ENCODE measurements around the gene ANKS1B. TPM values are rescaled to one million over a fixed set of nuclear protein-coding genes. Genes with fewer than 3 reads are reported as not detected.

The ANKS1B gene
- total and polyA plus RNA-seq, 10 of the 15 experiments (the other 5 are each of a cell fraction or from before 2014, with no cell fraction given), result 0.16 to 1.3 (median 0.82) TPM; not detected in 7

DNA sequence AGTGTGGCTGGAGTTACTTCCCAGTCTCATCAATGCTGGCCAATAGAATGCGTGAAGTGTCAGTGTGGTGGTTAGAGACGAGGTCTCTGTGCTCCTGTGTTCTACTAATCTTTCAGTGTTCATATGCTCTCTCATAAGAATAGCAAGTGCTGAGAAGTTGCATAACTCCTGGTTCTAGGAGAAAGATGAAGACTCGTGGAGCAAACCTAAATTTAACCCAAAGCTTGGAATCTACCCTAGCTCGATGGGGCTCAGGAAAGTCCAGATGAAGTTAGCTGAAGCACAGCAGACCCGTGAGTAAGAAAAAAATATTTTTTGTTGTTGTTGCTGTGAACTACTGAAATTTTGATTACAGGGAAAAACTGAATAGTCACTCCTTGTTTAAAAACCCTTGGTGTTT is 927.1 kb downstream of the ANKS1B start:
- H4K20me1 ChIP-seq (ENCODE audit: control insufficient read depth, insufficient read depth), result no peaks in the 10 kb centered on the region
- H3K9ac ChIP-seq (ENCODE audit: control insufficient read depth, insufficient read depth, low read length), result no peak overlapping the region
- FAIRE-seq (no peak), ATAC-seq (no peak), DNase-seq (ENCODE audit: low read depth, low spot score) (no peak)
- 27% methylated on average over 5 of the region's 5 CpGs for WGBS (ENCODE audit: insufficient coverage, insufficient replicate concordance, low lambda C conversion rate, missing lambda C conversion rate)
- CTCF ChIA-PET, result interaction anchor here (1.3 to 5.4 kb wide), 2 partner anchors 13 to 562 kb away, joined by 3 to 35 read pairs; no protein-coding TSS in a partner anchor
- H3K79me2 ChIP-seq (ENCODE audit: control insufficient read depth, insufficient read depth, low read length), result no peaks in the 10 kb centered on the region
- no peaks in the 10 kb centered on the region for H3K36me3 ChIP-seq (ENCODE audit: control insufficient read depth in 2 of 2, insufficient read depth in 2 of 2, low read length in 1 of 2)
- no peak overlapping the region for H3K27ac ChIP-seq (ENCODE audit: control insufficient read depth, insufficient read depth)
- H3K4me2 ChIP-seq (ENCODE audit: control insufficient read depth, insufficient read depth), result no peak overlapping the region
- H3K9me3 ChIP-seq (replicated peaks; ENCODE audit: control insufficient read depth, insufficient read depth, low read length), result no peaks in the 10 kb centered on the region
- in situ Hi-C loops (cut with MboI), result no loop called here
- no TSS peak for BruUV-seq (replicated peaks)
- no peaks in the 10 kb centered on the region for H3K27me3 ChIP-seq (replicated peaks in 1 of 2; ENCODE audit: control insufficient read depth in 2 of 2, insufficient read depth in 2 of 2, low read length in 1 of 2)
- RAD21 ChIA-PET (ENCODE audit: unreplicated experiment), result no interaction called here
- H3K4me3 ChIP-seq, result no peak overlapping the region
- no peak overlapping the region for H2AFZ ChIP-seq (ENCODE audit: control insufficient read depth, low read depth, low read length)
- intact Hi-C loops (cut with micrococcal nuclease; ENCODE audit: unreplicated experiment), result no loop called here
- SMC1A ChIA-PET (ENCODE audit: uncharacterized antibody, unreplicated experiment), result no interaction called here
- POLR2A ChIA-PET, result no interaction called here
- TF ChIP-seq STAT3 (IDR thresholded peaks at IDR 0.05; ENCODE audit: low read depth, low read length), result no peak
- TF ChIP-seq RELB (IDR thresholded peaks at IDR 0.05; ENCODE audit: low read depth), result no peak
- TF ChIP-seq SPI1 (IDR thresholded peaks at IDR 0.05; ENCODE audit: borderline replicate concordance, insufficient read depth, low read depth, low read length), result no peak
- TF ChIP-seq PBX3 (IDR thresholded peaks at IDR 0.05; ENCODE audit: insufficient replicate concordance, low read depth, low read length), result no peak
- TF ChIP-seq, protein P1, sequence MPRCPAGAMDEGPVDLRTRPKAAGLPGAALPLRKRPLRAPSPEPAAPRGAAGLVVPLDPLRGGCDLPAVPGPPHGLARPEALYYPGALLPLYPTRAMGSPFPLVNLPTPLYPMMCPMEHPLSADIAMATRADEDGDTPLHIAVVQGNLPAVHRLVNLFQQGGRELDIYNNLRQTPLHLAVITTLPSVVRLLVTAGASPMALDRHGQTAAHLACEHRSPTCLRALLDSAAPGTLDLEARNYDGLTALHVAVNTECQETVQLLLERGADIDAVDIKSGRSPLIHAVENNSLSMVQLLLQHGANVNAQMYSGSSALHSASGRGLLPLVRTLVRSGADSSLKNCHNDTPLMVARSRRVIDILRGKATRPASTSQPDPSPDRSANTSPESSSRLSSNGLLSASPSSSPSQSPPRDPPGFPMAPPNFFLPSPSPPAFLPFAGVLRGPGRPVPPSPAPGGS (IDR thresholded peaks at IDR 0.05; ENCODE audit: borderline replicate concordance, insufficient read depth, low read depth, low read length, poor library complexity, severe bottlenecking), result no peak
- no peaks in the 10 kb centered on the region for H3K4me1 ChIP-seq (ENCODE audit: control insufficient read depth, insufficient read depth, low read length)
